ENCODE measurements around the gene GEMIN8. TPM values are rescaled to one million over a fixed set of nuclear protein-coding genes. Genes with fewer than 3 reads are reported as not detected.

Gene GEMIN8
- total and polyA plus RNA-seq, 4 donors = 10.9 to 25.7 (median 22.9) TPM

DNA sequence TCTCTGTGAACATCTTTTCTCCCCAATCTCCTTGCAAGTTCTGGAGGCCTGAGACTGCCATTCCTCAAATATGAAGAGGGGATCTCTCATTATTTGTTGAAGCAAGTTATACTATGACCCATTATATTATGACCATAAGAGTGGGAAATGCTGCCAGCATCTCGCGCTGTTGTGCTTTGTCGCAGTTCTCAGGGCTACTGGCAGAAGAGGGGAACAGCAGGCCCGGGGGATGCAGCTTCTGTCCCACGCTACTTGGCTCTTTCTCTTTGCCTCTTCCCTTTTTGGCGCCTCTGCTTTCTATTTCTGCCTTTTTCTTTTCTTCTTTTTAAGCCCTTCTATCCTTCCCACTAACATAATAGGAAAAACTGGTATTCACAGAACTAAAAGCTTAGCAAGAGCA is 64.2 kb downstream of the GEMIN8 start:
- H3K27ac ChIP-seq (ENCODE audit: low read depth in 1 of 2, low read length in 1 of 2) = no peak overlapping the region
- H3K9me3 ChIP-seq (ENCODE audit: control insufficient read depth in 4 of 4, insufficient read depth in 3 of 4, low read length in 3 of 4) = no peaks in the 10 kb centered on the region
- no peak overlapping the region for H3K9ac ChIP-seq (ENCODE audit: insufficient read depth in 1 of 2, low read length in 2 of 2)
- H3K4me1 ChIP-seq (ENCODE audit: control insufficient read depth in 5 of 5, insufficient read depth in 5 of 5, low read length in 5 of 5) = no peaks in the 10 kb centered on the region
- DNase-seq (no peak), ATAC-seq (ENCODE audit: insufficient read depth, low FRiP score) (no peak)
- H3K36me3 ChIP-seq (ENCODE audit: control insufficient read depth in 4 of 4, insufficient read depth in 4 of 4, low read length in 4 of 4) = no peaks in the 10 kb centered on the region
- TF ChIP-seq CTCF (IDR thresholded peaks at IDR 0.05; ENCODE audit: control extremely low read depth, extremely low read depth) = no peak
- 66 to 76% methylated on average over 3 to 6 of the region's 6 CpGs for WGBS, 2 donors
- peaks cover 0 to 21% (median 8%) of the 10 kb centered on the region in 3 donors for H3K27me3 ChIP-seq (ENCODE audit: control insufficient read depth in 3 of 3, insufficient read depth in 3 of 3, low read length in 2 of 3)
- no peak overlapping the region for H3K4me3 ChIP-seq

DNA sequence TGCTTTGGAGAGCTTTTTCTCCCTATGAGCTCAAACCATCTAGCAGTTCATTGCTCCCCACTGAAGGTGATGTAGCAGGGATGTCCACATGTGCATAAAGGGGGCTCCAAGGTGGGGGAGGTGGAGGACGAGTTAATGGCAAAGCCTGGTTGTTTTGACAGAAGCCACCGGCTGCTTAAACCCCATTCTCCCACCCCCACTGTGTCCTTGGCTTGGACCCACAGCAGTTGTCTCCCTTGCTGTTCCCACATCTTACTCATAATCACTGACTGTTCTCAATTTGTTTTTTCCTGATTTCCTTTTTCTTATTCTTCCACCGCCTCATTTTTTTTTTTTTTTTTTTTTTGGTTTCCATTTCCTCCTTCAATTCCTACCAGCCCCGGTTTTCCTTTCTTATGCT is 72.7 kb downstream of the GEMIN8 start:
- no peak for ATAC-seq (ENCODE audit: insufficient read depth, low FRiP score)
- peaks cover 0 to 2% (median 0%) of the 10 kb centered on the region in 5 donors for H3K4me1 ChIP-seq (ENCODE audit: control insufficient read depth in 5 of 5, insufficient read depth in 5 of 5, low read length in 5 of 5)
- H3K9me3 ChIP-seq (ENCODE audit: control insufficient read depth in 4 of 4, insufficient read depth in 3 of 4, low read length in 3 of 4) = peaks cover 0 to 2% (median 0%) of the 10 kb centered on the region in 4 donors
- H3K9ac ChIP-seq (ENCODE audit: insufficient read depth in 1 of 2, low read length in 2 of 2) = no peak overlapping the region
- WGBS, 2 donors = 74 to 82% methylated on average over 3 to 4 of the region's 4 CpGs
- no peak for DNase-seq
- H3K36me3 ChIP-seq (ENCODE audit: control insufficient read depth in 4 of 4, insufficient read depth in 4 of 4, low read length in 4 of 4) = no peaks in the 10 kb centered on the region
- no peak overlapping the region for H3K27ac ChIP-seq (ENCODE audit: low read depth in 1 of 2, low read length in 1 of 2)
- peaks cover 0 to 26% (median 14%) of the 10 kb centered on the region in 3 donors for H3K27me3 ChIP-seq (ENCODE audit: control insufficient read depth in 3 of 3, insufficient read depth in 3 of 3, low read length in 2 of 3)
- no peak for TF ChIP-seq CTCF (IDR thresholded peaks at IDR 0.05; ENCODE audit: control extremely low read depth, extremely low read depth)
- no peak overlapping the region for H3K4me3 ChIP-seq

Other genes starting within 250 kb of the GEMIN8 start
- 10 to 100 TPM; 13.4 to 18.0 TPM for gene GPM6B, start 212.8 kb downstream of the GEMIN8 start, total RNA-seq
- gene GPM6B, start 212.8 kb downstream of the GEMIN8 start, polyA plus RNA-seq = 1 to 10 TPM; 3.9 to 5.5 TPM

All from lung (tissue), 12 donors.